K562 treated with DMSO at 1 percent for 4 hours (cell line): ENCODE measurements around the gene MYL5. TPM values are rescaled to one million over a fixed set of nuclear protein-coding genes. Genes with fewer than 3 reads are reported as not detected.

Experiments used
- total RNA-seq: library from RNA; unstranded; fragments of 300-600 nt; gene quantifications from 2 replicates; pipeline ENCODE4 v1.2.3, GENCODE V29; 2022; ENCODE audit not compliant: insufficient read depth

MYL5 gene
- 2.7 TPM in 1 of 2 replicates, not detected in the other for total RNA-seq

GRCh38 chr4:674172-675035 is at the start of gene MYL5, which contains the start of gene ATP5ME:
MYL5 (plus strand) TSS chr4:674542; CDS start chr4:678027, 3,485 bp downstream.
ATP5ME (minus strand) TSS chr4:674276; CDS start chr4:674247, 29 bp downstream.

DNA sequence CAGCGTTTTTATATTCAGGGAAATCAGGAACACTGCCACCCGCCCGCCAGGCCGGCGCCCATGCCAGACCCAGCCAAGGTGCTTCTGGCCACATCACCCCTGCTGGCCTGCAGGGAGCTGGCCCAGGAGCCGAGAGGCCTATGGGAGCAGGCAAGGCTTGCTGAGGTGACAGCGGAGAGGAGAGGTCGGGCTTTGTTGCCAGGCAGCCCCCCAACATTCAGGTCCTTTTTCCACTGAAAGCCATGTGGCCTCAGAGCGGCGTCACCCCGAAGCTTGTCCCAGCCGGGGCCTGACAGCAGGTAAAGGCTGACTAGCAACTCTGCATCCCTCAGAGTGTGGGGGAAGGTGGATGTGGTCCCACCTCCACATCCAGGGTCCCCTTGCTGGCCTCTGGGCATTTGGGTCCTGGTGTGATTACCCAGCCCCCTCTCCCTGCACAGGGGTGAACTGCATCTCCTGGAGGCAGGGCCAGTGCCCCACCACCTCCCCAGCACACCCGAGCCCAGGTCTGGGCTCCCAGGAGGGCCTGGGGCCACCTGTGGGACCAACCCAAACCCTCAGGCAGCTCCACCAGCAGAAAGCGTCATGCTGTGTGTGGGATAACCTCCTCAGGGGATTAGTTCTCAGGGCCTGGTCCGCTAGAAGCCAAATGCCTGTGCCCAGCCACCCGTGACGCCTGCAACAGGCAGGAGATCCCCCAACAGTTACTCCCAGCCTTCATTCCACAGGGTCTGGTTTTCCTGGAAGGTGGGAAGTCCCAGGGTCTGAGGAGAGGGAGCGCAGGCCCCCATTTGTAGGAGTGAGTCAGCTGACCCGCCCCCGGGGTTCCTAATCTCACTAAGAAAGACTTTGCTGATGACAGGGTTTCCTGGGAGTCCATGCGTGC is 49.4 kb upstream of the MYL5 start, which contains the start of gene PDE6B:
PDE6B (plus strand) TSS at position 869 of the 886 bp plus-strand sequence. CDS start 54 bp downstream, outside the sequence.

GRCh38 chr4:688854-689681 is 14.7 kb downstream of the MYL5 start, which contains the start of gene SLC49A3:
SLC49A3 (minus strand) TSS chr4:689151; CDS start chr4:689127, 24 bp downstream.

DNA sequence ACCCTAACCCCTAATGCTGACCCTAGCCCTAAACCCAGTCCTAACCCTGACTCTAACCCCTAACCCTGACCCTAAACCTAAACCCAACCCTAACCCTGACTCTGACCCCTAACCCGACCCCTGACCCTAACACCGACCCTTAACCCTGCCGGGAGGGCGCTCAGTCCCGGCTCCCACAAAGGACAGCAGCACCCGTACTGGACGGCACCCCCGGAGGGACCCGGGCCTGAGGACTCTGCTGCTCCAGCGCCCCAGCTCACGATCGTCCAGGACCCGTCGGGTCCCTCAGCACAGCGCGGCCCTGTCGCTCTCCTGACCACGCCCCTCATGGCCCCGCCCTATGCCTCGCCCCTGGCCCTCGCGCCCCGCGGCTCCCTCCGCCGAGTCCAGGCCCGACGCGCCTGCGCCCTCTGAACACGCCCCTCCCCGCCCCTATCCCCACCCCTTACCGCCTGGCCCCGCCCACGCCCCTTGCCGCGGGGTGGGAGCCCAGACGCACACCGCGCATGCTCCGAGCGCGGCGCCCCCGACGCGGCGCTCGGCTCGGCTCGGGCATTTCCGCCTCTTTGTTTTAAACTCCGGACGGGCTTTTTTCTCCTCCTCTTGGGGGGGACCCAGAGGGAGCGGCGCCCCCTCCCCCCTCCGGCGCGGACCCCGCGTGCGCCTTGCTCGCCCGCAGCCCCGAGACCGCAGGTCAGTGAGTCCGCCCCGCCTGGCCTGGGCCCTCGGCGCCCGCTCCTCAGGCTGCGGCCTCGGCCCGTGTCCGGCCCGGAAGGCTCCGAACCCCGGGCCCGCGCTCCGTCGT is 31.1 kb downstream of the MYL5 start, which contains the start of gene PCGF3:
PCGF3 (plus strand) TSS at position 555 of the 805 bp plus-strand sequence. CDS start 27,849 bp downstream, outside the sequence.

Other genes starting within 250 kb of the MYL5 start
- gene ZNF721, start 175.4 kb upstream of the MYL5 start, total RNA-seq: 5.8 and 15.2 TPM in 2 replicates
- gene PIGG, start 175.3 kb upstream of the MYL5 start, total RNA-seq: 23.1 and 26.9 TPM in 2 replicates
- gene TMEM271, start 98.2 kb upstream of the MYL5 start, total RNA-seq: not detected in 2 replicates
- not detected in 2 replicates for gene PDE6B, start 49.0 kb upstream of the MYL5 start, total RNA-seq
- gene ATP5ME, start 266 bp upstream of the MYL5 start, total RNA-seq: 226 and 274 TPM in 2 replicates
- not detected in 2 replicates for gene SLC49A3, start 14.6 kb downstream of the MYL5 start, total RNA-seq
- 25.7 and 38.4 TPM in 2 replicates for gene PCGF3, start 31.3 kb downstream of the MYL5 start, total RNA-seq
- not detected in 2 replicates for gene CPLX1, start 151.6 kb downstream of the MYL5 start, total RNA-seq